K562 (cell line): ENCODE data around the gene GMPR. TPM values are rescaled to one million over a fixed set of nuclear protein-coding genes. Genes with fewer than 3 reads are reported as not detected.

Experiments
- ATAC-seq: fragments of 200-7000 bp; cut with Tn5 transposase; 3 replicates; pipeline ENCODE4 v1.9.1; 2020; ENCODE audit warnings: moderate library complexity
- BruUV-seq: library from RNA; stranded (reverse); fragments of 400-500 nt; replicated peaks from 2 replicates; lab custom pipeline; 2021; lab: Mats Ljungman, UMichigan
- CTCF ChIA-PET: fragments of 300-600 bp; formaldehyde crosslinking; extraction: SDS; loops from one replicate; lab custom pipeline; 2021; ENCODE audit warnings: low intra/inter-chr PET ratio; lab: Yijun Ruan, JAX
- POLR2A ChIA-PET: fragments of 300-600, 350-650 bp; sonication (Branson Sonifier 250); formaldehyde crosslinking; extraction: SDS; loops from one replicate; lab custom pipeline; 2021; ENCODE audit warnings: antibody characterized with exemption, inconsistent platforms; lab: Yijun Ruan, JAX
- DNase-seq, 4 experiments: peaks; one replicate each; pipeline versions ENCODE4 v3.0.0 to v3.0.0-alpha.2; 2011 to 2018; ENCODE audit warnings: low spot score in 3 of 4, mixed read lengths in 3 of 4; ENCODE audit errors: extremely low read depth in 1 of 4
- FAIRE-seq: peaks from 2 replicates; lab custom pipeline; 2011; peaks lifted over from hg19 to GRCh38; lab: Jason Lieb, UNC
- H2AFZ ChIP-seq: 2 replicates; pipeline ENCODE4 v1.6.0; 2011; ENCODE audit warnings: low read depth, low read length, control low read depth, inconsistent platforms
- H3K27ac ChIP-seq: fragments of 200-600 bp; 3 replicates; pipeline ENCODE4 v1.8.0; 2011; ENCODE audit warnings: low read depth, mild to moderate bottlenecking, control low read depth, inconsistent platforms, low read length, moderate library complexity, mixed read lengths; ENCODE audit errors: extremely low read depth
- H3K27me3 ChIP-seq, 2 experiments: fragments of 300-600 bp in 1 of 2; 2 replicates in 1 of 2; 3 replicates in 1 of 2; pipeline versions ENCODE4 v1.6.0 to v1.8.0; 2011; ENCODE audit warnings: inconsistent platforms in 2 of 2, low read length in 2 of 2, mild to moderate bottlenecking in 1 of 2, mixed read lengths in 1 of 2, moderate library complexity in 1 of 2; ENCODE audit not compliant: control insufficient read depth in 2 of 2, insufficient read depth in 2 of 2
- H3K36me3 ChIP-seq: fragments of 300-600 bp; 3 replicates; pipeline ENCODE4 v1.8.0; 2011; ENCODE audit warnings: mild to moderate bottlenecking, low read length, inconsistent platforms; ENCODE audit not compliant: control insufficient read depth, insufficient read depth
- H3K4me1 ChIP-seq, 2 experiments: fragments of 200-600 bp in 1 of 2; replicated peaks in 1 of 2; 2 replicates in 1 of 2; 3 replicates in 1 of 2; pipeline versions ENCODE4 v1.5.1 to v1.8.0; 2011; ENCODE audit warnings: inconsistent platforms in 2 of 2, low read length in 2 of 2, mild to moderate bottlenecking in 1 of 2, mixed read lengths in 1 of 2, moderate library complexity in 1 of 2; ENCODE audit not compliant: control insufficient read depth in 2 of 2, insufficient read depth in 2 of 2
- H3K4me2 ChIP-seq: 2 replicates; pipeline ENCODE4 v1.6.1; 2011; ENCODE audit warnings: low read length, control low read depth, inconsistent platforms, mixed read lengths; ENCODE audit not compliant: insufficient read depth
- H3K4me3 ChIP-seq: fragments of 200-600 bp; sonication (generic), shearing (Covaris generic); 2 replicates; pipeline ENCODE4 v1.5.1; 2016; ENCODE audit warnings: control low read depth, inconsistent platforms
- H3K79me2 ChIP-seq: fragments of 200-600 bp; 3 replicates; pipeline ENCODE4 v1.8.0; 2011; ENCODE audit warnings: low read length, inconsistent platforms; ENCODE audit not compliant: control insufficient read depth, insufficient read depth
- H3K9ac ChIP-seq, 2 experiments: 2 replicates each; pipeline versions ENCODE4 v1.6.0 to v1.6.1; 2011; ENCODE audit warnings: low read depth in 2 of 2, low read length in 2 of 2, control low read depth in 1 of 2, inconsistent platforms in 1 of 2, mild to moderate bottlenecking in 1 of 2, mixed read lengths in 1 of 2; ENCODE audit not compliant: insufficient read depth in 1 of 2
- H3K9me1 ChIP-seq: one replicate; pipeline ENCODE4 v1.6.0; 2011; ENCODE audit warnings: inconsistent platforms, mild to moderate bottlenecking, low read length, moderate library complexity; ENCODE audit not compliant: control insufficient read depth, insufficient read depth
- H3K9me3 ChIP-seq: replicated peaks from 2 replicates; pipeline ENCODE4 v1.5.1; 2011; ENCODE audit warnings: low read depth, low read length, inconsistent platforms; ENCODE audit not compliant: control insufficient read depth, insufficient read depth
- H4K20me1 ChIP-seq: replicated peaks from 2 replicates; pipeline ENCODE4 v1.6.1; 2011; ENCODE audit warnings: low read length, inconsistent platforms, mixed read lengths; ENCODE audit not compliant: control insufficient read depth, insufficient read depth
- ZNF75A ChIP-seq: fragments of 450-650 bp; formaldehyde crosslinking; IDR thresholded peaks from 2 replicates; pipeline ENCODE4 v1.4.0; 2020; ENCODE audit warnings: mild to moderate bottlenecking
- WGBS: fragments of 100-300 bp; shearing (Covaris generic); methylation state at CpG from one replicate; pipeline ENCODE4 v1.1.6; 2016; ENCODE audit warnings: low coverage, mixed read lengths; ENCODE audit not compliant: insufficient coverage; ENCODE audit errors: missing lambda C conversion rate; 5-methylcytosine and 5-hydroxymethylcytosine counted together
- in situ Hi-C: fragments of 300-500 bp; cut with MboI; formaldehyde crosslinking; loops from 4 replicates; pipeline ENCODE4 v1.15.0; 2018; ENCODE audit warnings: inconsistent platforms, mixed read lengths
- intact Hi-C: fragments of 100-400 bp; cut with micrococcal nuclease; formaldehyde crosslinking; loops from 2 replicates; pipeline ENCODE4 v1.14.2; 2022
- polyA plus RNA-seq, 8 experiments: library from polyadenylated mRNA; depleted of rRNA in 4 of 8; stranded (reverse) in 5 of 8; unstranded in 3 of 8; fragments of >200 nt; fragmentation: Nextera tagmentation in 2 of 8; fragmentation: Illumina TruSeq in 1 of 8; extraction: Ambion mirVana in 2 of 8; extraction: Trizol in 1 of 8; gene quantifications; 2 replicates each; pipeline versions ENCODE4 v1.2.1 to v1.2.3, GENCODE V29; 2011 to 2014; ENCODE audit warnings: inconsistent platforms in 1 of 8, missing spikeins in 1 of 8
- total RNA-seq, 7 experiments: library from RNA; depleted of rRNA in 6 of 7; stranded (reverse); fragments of >200 nt in 6 of 7; fragmentation: Illumina TruSeq in 2 of 7; extraction: Trizol in 2 of 7; gene quantifications; 2 replicates each; pipeline versions ENCODE4 v1.2.1 to v1.2.3, GENCODE V29; 2011 to 2021; ENCODE audit warnings: low replicate concordance in 1 of 7
- TF ChIP-seq, protein P1 (sequence below), 2 experiments: IDR thresholded peaks; 2 replicates each; pipeline ENCODE4 v1.6.1; 2011; ENCODE audit warnings: borderline replicate concordance in 1 of 2, control low read depth in 1 of 2, low read depth in 1 of 2, low read length in 1 of 2, mild to moderate bottlenecking in 1 of 2, mixed read lengths in 1 of 2, moderate library complexity in 1 of 2; ENCODE audit not compliant: insufficient read depth in 1 of 2, insufficient read length in 1 of 2, poor library complexity in 1 of 2, severe bottlenecking in 1 of 2; ENCODE audit errors: extremely low read depth in 1 of 2

The GMPR gene
- total and polyA plus RNA-seq, 9 of the 15 experiments (the other 6 are each of a cell fraction or from before 2014, with no cell fraction given): 34.6 to 83.7 (median 49.8) TPM

DNA sequence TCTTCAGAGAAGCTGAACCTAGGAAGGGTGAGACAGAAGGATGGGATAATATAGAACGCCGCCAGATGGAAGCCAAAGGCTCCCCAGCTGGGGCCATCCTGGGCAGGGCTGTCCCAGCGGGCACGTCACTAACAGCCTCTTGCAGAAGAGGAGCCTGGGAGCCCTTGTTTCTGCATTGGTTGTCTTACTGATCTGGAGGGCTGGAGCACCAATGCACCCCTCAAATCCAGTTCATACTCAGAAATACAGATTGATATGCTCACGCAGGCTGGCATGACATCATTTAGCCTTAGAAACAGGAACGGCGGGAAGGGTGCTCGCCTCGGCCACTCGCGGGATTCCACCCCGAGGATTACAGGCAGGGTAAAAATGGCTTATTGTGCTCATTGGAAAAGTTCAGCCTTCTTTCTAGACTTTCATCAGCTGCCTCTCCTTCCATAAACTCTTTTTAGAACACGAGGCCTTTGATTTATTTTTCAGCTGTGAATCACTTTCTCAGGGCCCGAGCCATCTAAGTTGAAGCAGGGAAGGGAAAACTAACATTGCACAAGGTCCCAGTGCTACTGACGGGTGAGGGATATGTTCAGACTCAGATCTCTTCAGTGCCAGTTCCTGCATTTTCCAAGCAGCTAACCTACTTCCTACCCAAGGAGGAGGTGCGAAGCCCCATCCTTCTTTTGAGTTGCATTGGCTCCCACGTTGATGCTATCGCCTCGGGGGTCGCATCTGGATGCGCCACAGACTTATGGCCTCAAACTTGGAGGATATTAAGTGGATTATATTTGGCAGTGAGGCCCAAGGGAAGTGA is 82.3 kb downstream of the GMPR start (continued):
- TF ChIP-seq, protein P1, sequence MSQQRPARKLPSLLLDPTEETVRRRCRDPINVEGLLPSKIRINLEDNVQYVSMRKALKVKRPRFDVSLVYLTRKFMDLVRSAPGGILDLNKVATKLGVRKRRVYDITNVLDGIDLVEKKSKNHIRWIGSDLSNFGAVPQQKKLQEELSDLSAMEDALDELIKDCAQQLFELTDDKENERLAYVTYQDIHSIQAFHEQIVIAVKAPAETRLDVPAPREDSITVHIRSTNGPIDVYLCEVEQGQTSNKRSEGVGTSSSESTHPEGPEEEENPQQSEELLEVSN (IDR thresholded peaks at IDR 0.05; ENCODE audit: borderline replicate concordance in 1 of 2, extremely low read depth in 1 of 2, insufficient read depth in 1 of 2, insufficient read length in 1 of 2, low read depth in 1 of 2, low read length in 1 of 2, poor library complexity in 1 of 2, severe bottlenecking in 1 of 2): peak in 1 of 2 experiments; percentile 17

DNA sequence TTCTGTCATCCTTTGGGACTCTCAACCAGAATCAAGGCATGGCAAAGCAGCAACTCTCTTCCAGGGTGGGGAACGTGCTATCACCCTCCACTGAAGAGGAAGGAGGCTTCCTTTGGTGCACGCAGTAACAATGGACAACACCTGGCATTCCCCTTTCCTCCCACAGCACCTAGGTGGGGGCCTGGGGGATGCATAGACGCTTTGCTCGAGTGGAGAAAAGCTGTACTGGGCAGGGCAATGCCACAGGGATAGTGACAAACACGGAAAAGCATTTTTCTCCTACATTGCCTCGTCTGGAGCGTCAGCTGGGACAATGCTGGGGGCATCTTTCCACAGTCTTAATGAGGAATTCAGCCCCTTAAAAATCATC is 82.9 kb downstream of the GMPR start:
- no peak for FAIRE-seq

More for the DNA sequence above, 82.9 kb downstream of the GMPR start:
- Histone ChIP-seq H2AFZ (peak overlapping the region; percentile 29; the same call in 1 of the 2 replicates), H3K36me3 (no peaks in the 10 kb centered on the region), H3K27me3 (no peaks in the 10 kb centered on the region; a peak in 1 of 5 replicates), H3K27ac (no peak overlapping the region), H3K4me2 (no peak overlapping the region), H3K9me3 (no peaks in the 10 kb centered on the region), H3K4me3 (no peak overlapping the region), H3K9me1 (no peaks in the 10 kb centered on the region), H4K20me1 (no peaks in the 10 kb centered on the region), H3K4me1 (peaks cover 19 to 45% of the 10 kb centered on the region in 2 experiments), H3K9ac (no peak overlapping the region), H3K79me2 (no peaks in the 10 kb centered on the region)
- 78% methylated on average over 7 of the region's 7 CpGs for WGBS
- CTCF ChIA-PET: no interaction called here
- POLR2A ChIA-PET: interaction anchor here (2.5 kb wide), 1 partner anchor 55 kb away, joined by 15 read pairs; no protein-coding TSS in a partner anchor
- no peak for DNase-seq
- in situ Hi-C loops: no loop called here
- BruUV-seq: no TSS peak
- TF ChIP-seq ZNF75A: no peak
- no peak for ATAC-seq
- intact Hi-C loops: no loop called here
